K562 (cell line): Measurements from ENCODE around the gene PHACTR2. TPM values are rescaled to one million over a fixed set of nuclear protein-coding genes. Genes with fewer than 3 reads are reported as not detected.

ENCODE experiments used
- CEBPB ChIP-seq: fragments of 450-650 bp; IDR thresholded peaks from 2 replicates; pipeline ENCODE4 v1.6.1; 2016; ENCODE audit warnings: missing genetic modification characterization, missing compliant biosample characterization
- CEBPG ChIP-seq, 3 experiments: fragments of 200-800 bp in 1 of 3; sonication (Bioruptor generic) in 1 of 3; sonication (generic) in 1 of 3; formaldehyde crosslinking in 1 of 3; IDR thresholded peaks in 2 of 3; conservative IDR thresholded peaks in 1 of 3; 2 replicates each; pipeline versions ENCODE4 v1.6.1 to v1.8.0; 2016 to 2022; ENCODE audit warnings: missing compliant biosample characterization in 2 of 3, missing genetic modification characterization in 2 of 3, mild to moderate bottlenecking in 1 of 3, missing genetic modification reagents in 1 of 3
- EGR1 ChIP-seq: fragments of 450-650 bp; conservative IDR thresholded peaks from 2 replicates; pipeline ENCODE4 v1.6.1; 2017; ENCODE audit warnings: mild to moderate bottlenecking
- GTF2E2 ChIP-seq: fragments of 200-800 bp; sonication (Bioruptor generic); IDR thresholded peaks from 2 replicates; pipeline ENCODE4 v1.6.1; 2016; ENCODE audit warnings: missing genetic modification characterization, missing compliant biosample characterization
- HNRNPL ChIP-seq: fragments of 200-400 bp; formaldehyde crosslinking; IDR thresholded peaks from 2 replicates; pipeline ENCODE4 v1.6.1; 2017; ENCODE audit warnings: low read depth, mild to moderate bottlenecking, low read length
- RBM25 ChIP-seq: fragments of 200-400 bp; formaldehyde crosslinking; IDR thresholded peaks from 2 replicates; pipeline ENCODE4 v1.6.1; 2018; ENCODE audit warnings: low read length, low read depth, moderate library complexity; ENCODE audit not compliant: severe bottlenecking
- SMARCC2 ChIP-seq: fragments of 450-650 bp; IDR thresholded peaks from 2 replicates; pipeline ENCODE4 v1.6.1; 2017; ENCODE audit warnings: antibody characterized with exemption, moderate library complexity, mild to moderate bottlenecking, low read depth
- SRF ChIP-seq, 2 experiments: fragments of 250-450, 450-650 bp in 1 of 2; sonication (Bioruptor Pico) in 1 of 2; sonication (generic) in 1 of 2; formaldehyde crosslinking; IDR thresholded peaks; 2 replicates each; pipeline versions ENCODE4 v1.5.0 to v1.5.1; 2020 to 2022; ENCODE audit warnings: mild to moderate bottlenecking in 1 of 2, missing genetic modification reagents in 1 of 2
- TCF7 ChIP-seq: sonication (generic); IDR thresholded peaks from 2 replicates; pipeline ENCODE4 v1.6.1; 2016; ENCODE audit warnings: antibody characterized with exemption, borderline replicate concordance
- THRAP3 ChIP-seq: fragments of 450-650 bp; IDR thresholded peaks from 2 replicates; pipeline ENCODE4 v1.6.1; 2016; ENCODE audit warnings: mild to moderate bottlenecking, inconsistent platforms, borderline replicate concordance
- VEZF1 ChIP-seq: fragments of 200-800 bp; sonication (Bioruptor generic); IDR thresholded peaks from 2 replicates; pipeline ENCODE4 v1.6.1; 2017; ENCODE audit warnings: missing genetic modification characterization, missing compliant biosample characterization
- ZBTB34 ChIP-seq: fragments of 250-450 bp; sonication (Bioruptor Pico); IDR thresholded peaks from 2 replicates; pipeline ENCODE4 v1.8.0; 2021; ENCODE audit warnings: mild to moderate bottlenecking, moderate library complexity
- ZNF121 ChIP-seq: sonication (generic); formaldehyde crosslinking; conservative IDR thresholded peaks from 2 replicates; pipeline ENCODE4 v1.8.0; 2022; ENCODE audit warnings: missing genetic modification reagents
- ZNF324 ChIP-seq: fragments of 250-450 bp; sonication (Bioruptor Pico); IDR thresholded peaks from 2 replicates; pipeline ENCODE4 v1.4.0; 2020; ENCODE audit warnings: mild to moderate bottlenecking
- ZNF589 ChIP-seq: fragments of 200-800 bp; sonication (Bioruptor generic); IDR thresholded peaks from 2 replicates; pipeline ENCODE4 v1.6.1; 2016; ENCODE audit warnings: low read depth, missing genetic modification characterization, missing compliant biosample characterization
- ZZZ3 ChIP-seq: fragments of 450-650 bp; IDR thresholded peaks from 2 replicates; pipeline ENCODE4 v1.6.1; 2016; ENCODE audit warnings: antibody characterized with exemption, mild to moderate bottlenecking, moderate library complexity
- polyA plus RNA-seq, 8 experiments: library from polyadenylated mRNA; depleted of rRNA in 4 of 8; stranded (reverse) in 5 of 8; unstranded in 3 of 8; fragments of >200 nt; fragmentation: Nextera tagmentation in 2 of 8; fragmentation: Illumina TruSeq in 1 of 8; extraction: Ambion mirVana in 2 of 8; extraction: Trizol in 1 of 8; gene quantifications; 2 replicates each; pipeline versions ENCODE4 v1.2.1 to v1.2.3, GENCODE V29; 2011 to 2014; ENCODE audit warnings: inconsistent platforms in 1 of 8, missing spikeins in 1 of 8
- total RNA-seq, 7 experiments: library from RNA; depleted of rRNA in 6 of 7; stranded (reverse); fragments of >200 nt in 6 of 7; fragmentation: Illumina TruSeq in 2 of 7; extraction: Trizol in 2 of 7; gene quantifications; 2 replicates each; pipeline versions ENCODE4 v1.2.1 to v1.2.3, GENCODE V29; 2011 to 2021; ENCODE audit warnings: low replicate concordance in 1 of 7
- TF ChIP-seq, protein P1 (sequence below): fragments of 450-650 bp; IDR thresholded peaks from 2 replicates; pipeline ENCODE4 v1.6.1; 2018; ENCODE audit not compliant: partially characterized antibody

PHACTR2 gene
- total and polyA plus RNA-seq, 9 of the 15 experiments (the other 6 are each of a cell fraction or from before 2014, with no cell fraction given): 5.3 to 52.5 (median 22.9) TPM

GRCh38 chr6:143701349-143702234, 23.8 kb downstream of the PHACTR2 start (continued):
- TF ChIP-seq, protein P1, sequence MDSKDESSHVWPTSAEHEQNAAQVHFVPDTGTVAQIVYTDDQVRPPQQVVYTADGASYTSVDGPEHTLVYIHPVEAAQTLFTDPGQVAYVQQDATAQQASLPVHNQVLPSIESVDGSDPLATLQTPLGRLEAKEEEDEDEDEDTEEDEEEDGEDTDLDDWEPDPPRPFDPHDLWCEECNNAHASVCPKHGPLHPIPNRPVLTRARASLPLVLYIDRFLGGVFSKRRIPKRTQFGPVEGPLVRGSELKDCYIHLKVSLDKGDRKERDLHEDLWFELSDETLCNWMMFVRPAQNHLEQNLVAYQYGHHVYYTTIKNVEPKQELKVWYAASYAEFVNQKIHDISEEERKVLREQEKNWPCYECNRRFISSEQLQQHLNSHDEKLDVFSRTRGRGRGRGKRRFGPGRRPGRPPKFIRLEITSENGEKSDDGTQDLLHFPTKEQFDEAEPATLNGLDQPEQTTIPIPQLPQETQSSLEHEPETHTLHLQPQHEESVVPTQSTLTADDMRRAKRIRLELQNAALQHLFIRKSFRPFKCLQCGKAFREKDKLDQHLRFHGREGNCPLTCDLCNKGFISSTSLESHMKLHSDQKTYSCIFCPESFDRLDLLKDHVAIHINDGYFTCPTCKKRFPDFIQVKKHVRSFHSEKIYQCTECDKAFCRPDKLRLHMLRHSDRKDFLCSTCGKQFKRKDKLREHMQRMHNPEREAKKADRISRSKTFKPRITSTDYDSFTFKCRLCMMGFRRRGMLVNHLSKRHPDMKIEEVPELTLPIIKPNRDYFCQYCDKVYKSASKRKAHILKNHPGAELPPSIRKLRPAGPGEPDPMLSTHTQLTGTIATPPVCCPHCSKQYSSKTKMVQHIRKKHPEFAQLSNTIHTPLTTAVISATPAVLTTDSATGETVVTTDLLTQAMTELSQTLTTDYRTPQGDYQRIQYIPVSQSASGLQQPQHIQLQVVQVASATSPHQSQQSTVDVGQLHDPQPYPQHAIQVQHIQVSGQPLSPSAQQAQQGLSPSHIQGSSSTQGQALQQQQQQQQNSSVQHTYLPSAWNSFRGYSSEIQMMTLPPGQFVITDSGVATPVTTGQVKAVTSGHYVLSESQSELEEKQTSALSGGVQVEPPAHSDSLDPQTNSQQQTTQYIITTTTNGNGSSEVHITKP: no peak
- TF ChIP-seq ZNF121 (CRISPR knock-in tag) (no peak), SMARCC2 (no peak), ZBTB34 (CRISPR knock-in tag) (no peak), CEBPB (tag) (peak; percentile 88), SRF (CRISPR knock-in tag; IDR thresholded peaks at IDR 0.05) (no peak), GTF2E2 (tag) (no peak), TCF7 (no peak), ZNF589 (CRISPR knock-in tag) (no peak), ZNF324 (no peak), EGR1 (no peak), RBM25 (peak; percentile 79), VEZF1 (CRISPR knock-in tag) (no peak), THRAP3 (no peak), ZZZ3 (no peak), HNRNPL (no peak), CEBPG (CRISPR knock-in tag; IDR thresholded peaks at IDR 0.05) (0 out of 2 replicates have a peak, but pooled peaks have one; percentile 20), CEBPG (tag; conservative IDR thresholded peaks at IDR 0.05 in 1 of 2, IDR thresholded peaks at IDR 0.05 in 1 of 2) (peak; percentile 76 to 77)
